IPS DF 6.9 (cell line): ENCODE results near the gene TM4SF4.

Experiments
- DNase-seq: peaks from one replicate; pipeline ENCODE4 v3.0.0-alpha.2; 2013; ENCODE audit warnings: low read depth, low spot score
- H3K27ac ChIP-seq: one replicate; pipeline ENCODE4 v1.5.1; 2013; ENCODE audit warnings: low read length, control low read depth
- H3K27me3 ChIP-seq: 2 replicates; pipeline ENCODE4 v1.6.1; 2013; ENCODE audit warnings: mild to moderate bottlenecking, low read length; ENCODE audit not compliant: control insufficient read depth, insufficient read depth
- H3K36me3 ChIP-seq: 2 replicates; pipeline ENCODE4 v1.6.1; 2013; ENCODE audit warnings: low read length; ENCODE audit not compliant: control insufficient read depth, insufficient read depth
- H3K4me1 ChIP-seq: 2 replicates; pipeline ENCODE4 v1.6.1; 2013; ENCODE audit warnings: low read length; ENCODE audit not compliant: control insufficient read depth, insufficient read depth
- H3K4me3 ChIP-seq: 2 replicates; pipeline ENCODE4 v1.5.1; 2013; ENCODE audit warnings: mild to moderate bottlenecking, low read length
- H3K9me3 ChIP-seq: 2 replicates; pipeline ENCODE4 v1.6.1; 2013; ENCODE audit warnings: low read length, inconsistent platforms; ENCODE audit not compliant: control insufficient read depth, insufficient read depth
- WGBS: extraction: QIAGEN DNeasy Blood & Tissue Kit; methylation state at CpG from one replicate; pipeline ENCODE4 v1.1.7; 2013; ENCODE audit warnings: mixed read lengths, missing lambda C conversion rate; ENCODE audit not compliant: insufficient read length, insufficient coverage; 5-methylcytosine and 5-hydroxymethylcytosine counted together

TM4SF4 gene, protein sequence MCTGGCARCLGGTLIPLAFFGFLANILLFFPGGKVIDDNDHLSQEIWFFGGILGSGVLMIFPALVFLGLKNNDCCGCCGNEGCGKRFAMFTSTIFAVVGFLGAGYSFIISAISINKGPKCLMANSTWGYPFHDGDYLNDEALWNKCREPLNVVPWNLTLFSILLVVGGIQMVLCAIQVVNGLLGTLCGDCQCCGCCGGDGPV

DNA sequence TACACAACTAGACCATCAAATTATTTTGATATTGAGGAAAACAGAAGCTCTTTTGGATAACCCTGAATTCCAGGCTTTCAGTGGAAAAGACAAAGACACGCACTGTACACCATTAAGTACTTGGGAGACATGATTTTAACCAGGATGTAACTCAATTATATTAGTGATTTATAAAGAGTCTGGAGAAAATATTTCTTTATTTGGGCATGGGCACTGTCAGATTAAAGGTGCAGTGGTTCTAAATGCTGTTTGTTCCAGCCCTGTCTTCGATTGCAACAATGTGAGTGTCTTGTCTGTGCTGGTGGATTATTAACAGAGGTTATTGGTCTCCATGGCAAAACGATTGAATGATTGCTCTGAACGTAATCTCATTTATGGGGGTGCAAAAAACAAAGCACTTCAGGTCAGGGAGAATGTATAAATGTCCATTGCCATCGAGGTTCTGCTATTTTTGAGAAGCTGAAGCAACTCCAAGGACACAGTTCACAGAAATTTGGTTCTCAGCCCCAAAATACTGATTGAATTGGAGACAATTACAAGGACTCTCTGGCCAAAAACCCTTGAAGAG lies at the start of gene TM4SF4:
Gene TM4SF4, plus strand, starts transcription at position 448 of the 568 bp plus-strand sequence. CDS start 181 bp downstream, outside the sequence.
- Histone ChIP-seq H3K27ac (no peak within 1 kb of the TSS), H3K9me3 (no peaks in the 10 kb centered on the region), H3K27me3 (no peaks in the 10 kb centered on the region), H3K4me1 (no peaks in the 10 kb centered on the region), H3K4me3 (no peak within 1 kb of the TSS), H3K36me3 (no peaks in the 10 kb centered on the region)
- DNase-seq, result no peak
- no CpG with 5 or more reads among the region's 5 CpGs for WGBS

DNA sequence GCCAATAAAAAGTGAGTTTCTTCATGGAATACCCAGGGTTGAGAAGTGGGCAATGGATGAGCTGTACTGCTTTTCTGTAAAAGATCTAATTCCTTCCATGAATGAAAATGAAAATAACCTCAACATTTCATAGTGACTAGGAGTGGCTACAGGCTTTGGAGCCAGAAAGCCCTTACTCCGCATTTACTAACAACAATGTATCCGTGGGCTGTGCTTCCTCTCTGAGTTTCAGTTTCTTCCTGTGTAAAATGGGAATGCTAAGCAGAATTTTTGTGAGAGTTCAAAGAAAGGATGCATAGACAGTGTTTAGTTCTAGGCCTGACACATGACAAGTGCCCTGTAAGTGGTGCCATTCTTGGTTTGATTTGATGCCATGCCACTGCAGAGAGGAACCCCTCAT lies 49.6 kb upstream of the TM4SF4 start:
- DNase-seq, result no peak
- no peaks in the 10 kb centered on the region for H3K27me3 ChIP-seq
- WGBS, result no CpG with 5 or more reads among the region's 2 CpGs
- no peaks in the 10 kb centered on the region for H3K4me1 ChIP-seq
- H3K27ac ChIP-seq, result no peak overlapping the region
- no peaks in the 10 kb centered on the region for H3K36me3 ChIP-seq
- H3K9me3 ChIP-seq, result no peaks in the 10 kb centered on the region
- H3K4me3 ChIP-seq, result no peak overlapping the region

DNA sequence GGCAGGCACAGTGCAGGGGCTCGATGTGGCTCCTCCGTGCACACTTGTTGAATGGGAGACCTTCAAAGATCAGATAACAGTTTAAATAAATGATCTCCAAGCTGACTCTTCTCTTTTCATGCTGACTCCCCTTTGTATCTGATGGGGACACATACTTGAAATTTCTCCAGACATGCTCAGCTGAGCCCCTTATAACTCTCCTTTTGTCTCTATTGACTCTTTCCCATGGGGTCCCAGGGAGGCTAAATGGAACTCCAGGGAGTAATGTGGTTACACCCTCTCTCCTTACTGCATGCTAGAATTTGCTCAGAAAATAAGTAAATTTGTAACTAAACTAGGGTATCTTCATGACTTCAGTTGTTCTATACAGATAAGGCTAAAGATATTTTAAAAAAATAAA lies 48.2 kb upstream of the TM4SF4 start:
- DNase-seq, result no peak
- Histone ChIP-seq H3K4me1 (no peaks in the 10 kb centered on the region), H3K27me3 (no peaks in the 10 kb centered on the region), H3K27ac (no peak overlapping the region), H3K36me3 (no peaks in the 10 kb centered on the region), H3K9me3 (no peaks in the 10 kb centered on the region), H3K4me3 (no peak overlapping the region)
- WGBS, result no CpG with 5 or more reads among the region's 2 CpGs

DNA sequence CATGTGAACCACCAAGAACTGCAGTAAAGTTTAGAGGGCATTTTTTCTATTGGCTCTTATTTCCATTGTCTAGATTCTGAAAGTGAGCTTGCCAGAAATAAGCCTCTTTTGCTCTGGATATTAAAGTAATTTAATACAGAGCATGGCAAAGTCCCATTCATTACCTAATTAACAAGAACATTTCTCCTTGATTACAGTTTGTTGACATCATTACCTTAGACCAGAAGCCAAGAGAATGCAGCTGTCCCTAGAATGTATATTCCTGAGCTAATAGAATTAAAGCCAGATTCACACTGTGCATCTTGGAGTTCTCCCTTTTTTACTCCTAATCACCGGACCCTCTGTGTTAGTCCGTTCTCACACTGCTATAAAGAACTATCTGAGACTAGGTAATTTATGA lies 46.4 kb upstream of the TM4SF4 start:
- Histone ChIP-seq H3K4me3 (no peak overlapping the region), H3K27me3 (no peaks in the 10 kb centered on the region), H3K4me1 (no peaks in the 10 kb centered on the region), H3K36me3 (no peaks in the 10 kb centered on the region), H3K27ac (no peak overlapping the region), H3K9me3 (no peaks in the 10 kb centered on the region)
- no peak for DNase-seq
- WGBS, result no CpG with 5 or more reads among the region's 2 CpGs

DNA sequence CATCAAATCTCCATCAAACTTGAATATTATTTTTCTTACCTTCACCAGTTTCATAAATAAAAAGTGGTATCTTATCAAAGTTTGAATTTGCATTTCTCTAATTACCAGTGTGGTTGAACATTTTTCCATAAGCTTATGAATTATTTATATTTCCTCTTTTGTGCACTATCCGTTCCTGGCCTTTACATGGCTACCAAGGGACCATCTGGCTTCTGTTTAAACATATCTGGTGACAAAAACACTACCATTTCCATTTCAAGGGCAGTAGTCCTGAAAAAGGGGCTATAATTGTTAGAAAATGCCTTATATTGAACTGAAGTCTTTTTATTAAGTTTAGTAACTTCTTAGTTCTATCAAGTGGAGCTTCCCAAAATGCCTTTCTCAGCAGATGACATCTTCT lies 44.3 kb upstream of the TM4SF4 start:
- no peak for DNase-seq
- WGBS, result no CpG with 5 or more reads among the region's 1 CpG

DNA sequence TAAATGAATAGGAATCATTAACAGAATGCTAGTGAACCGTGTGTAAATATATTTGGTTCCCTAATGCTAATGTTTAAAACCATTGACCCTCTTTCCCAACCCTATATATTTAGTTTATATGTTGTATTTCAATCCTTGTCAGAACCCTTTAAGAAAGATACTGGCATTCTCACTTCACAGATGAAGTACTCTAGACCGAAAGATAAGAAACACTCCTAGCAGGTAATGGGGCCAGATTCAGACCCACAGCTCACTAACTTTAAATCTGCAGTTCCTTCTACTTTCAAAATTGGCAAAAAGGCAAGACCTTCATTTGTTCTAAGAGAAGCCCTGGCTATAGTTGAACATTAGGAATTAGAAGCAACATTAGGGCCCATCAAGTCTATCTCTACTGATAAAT lies 42.3 kb upstream of the TM4SF4 start:
- WGBS, result no CpG with 5 or more reads among the region's 2 CpGs
- Histone ChIP-seq H3K36me3 (no peaks in the 10 kb centered on the region), H3K4me3 (no peak overlapping the region), H3K9me3 (no peaks in the 10 kb centered on the region), H3K4me1 (no peaks in the 10 kb centered on the region), H3K27ac (no peak overlapping the region), H3K27me3 (no peaks in the 10 kb centered on the region)
- DNase-seq, result no peak

More for the DNA sequence above, 44.3 kb upstream of the TM4SF4 start:
- Histone ChIP-seq H3K9me3 (no peaks in the 10 kb centered on the region), H3K4me3 (no peak overlapping the region), H3K27ac (no peak overlapping the region), H3K36me3 (no peaks in the 10 kb centered on the region), H3K4me1 (no peaks in the 10 kb centered on the region), H3K27me3 (no peaks in the 10 kb centered on the region)

DNA sequence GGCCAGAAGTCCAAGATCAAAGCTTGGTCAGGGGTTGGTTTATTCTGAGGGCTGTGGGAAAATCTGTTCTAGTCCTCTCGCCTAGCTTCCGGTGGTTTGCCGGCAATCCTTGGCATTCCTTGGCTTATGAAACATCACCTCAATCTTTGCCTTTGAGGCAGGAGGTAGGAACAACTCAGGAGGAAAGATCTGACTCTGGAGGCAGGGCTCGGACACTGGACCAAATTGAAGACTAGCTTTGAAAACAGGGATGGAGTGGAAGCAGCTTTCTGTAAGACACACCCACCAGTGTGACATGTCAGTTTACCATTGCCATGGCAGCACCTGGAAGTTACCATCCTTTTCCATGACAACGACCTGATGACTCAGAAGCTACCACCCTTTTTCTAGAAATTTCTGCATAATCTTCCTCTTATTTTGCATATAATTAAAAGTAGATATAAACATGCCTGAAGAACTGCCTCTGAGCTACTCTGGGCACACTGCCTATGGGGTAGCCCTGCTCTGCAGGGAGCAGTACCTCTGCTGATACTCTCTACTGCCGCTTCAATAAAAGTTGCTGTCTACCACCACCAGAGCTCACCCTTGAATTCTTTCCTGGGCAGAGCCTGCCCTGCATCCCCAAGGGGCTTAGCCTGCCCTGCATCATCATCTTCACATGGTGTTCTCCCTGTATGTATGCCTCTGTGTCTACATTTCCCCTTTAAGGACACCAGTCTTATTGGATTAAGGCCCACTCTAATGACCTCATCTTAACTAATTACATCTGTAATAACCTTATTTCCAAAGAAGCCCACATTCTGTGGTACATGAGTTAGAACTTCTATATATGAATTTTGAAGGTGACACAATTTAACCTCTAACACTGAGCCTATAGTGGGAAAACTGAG lies 38.3 kb upstream of the TM4SF4 start:
- Histone ChIP-seq H3K27me3 (no peaks in the 10 kb centered on the region), H3K9me3 (no peaks in the 10 kb centered on the region), H3K27ac (no peak overlapping the region), H3K4me1 (no peaks in the 10 kb centered on the region), H3K4me3 (no peak overlapping the region), H3K36me3 (no peaks in the 10 kb centered on the region)
- no CpG with 5 or more reads among the region's 6 CpGs for WGBS
- DNase-seq, result no peak

DNA sequence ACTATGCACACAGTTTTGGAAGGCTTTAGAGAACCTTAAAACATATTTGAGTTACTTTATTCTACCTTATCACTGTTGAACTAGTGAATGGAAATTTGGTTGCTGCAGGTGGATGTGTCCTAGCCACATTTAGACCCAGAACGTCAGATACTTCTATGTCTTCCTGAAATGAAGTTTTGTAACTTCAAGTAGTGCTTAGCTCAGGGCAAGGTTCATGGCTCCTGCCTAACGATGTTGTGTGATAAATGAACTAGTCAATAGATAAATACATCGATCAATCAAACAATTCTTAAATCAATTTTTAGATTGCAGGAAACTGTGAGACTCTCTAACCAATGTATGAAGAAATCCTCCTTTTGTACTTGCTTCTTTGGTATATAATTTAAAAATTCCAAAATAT lies 37.2 kb upstream of the TM4SF4 start:
- no peak for DNase-seq
- no peak overlapping the region for H3K27ac ChIP-seq
- no peaks in the 10 kb centered on the region for H3K4me1 ChIP-seq
- WGBS, result no CpG with 5 or more reads among the region's 3 CpGs
- H3K9me3 ChIP-seq, result no peaks in the 10 kb centered on the region
- no peaks in the 10 kb centered on the region for H3K36me3 ChIP-seq
- H3K4me3 ChIP-seq, result no peak overlapping the region
- H3K27me3 ChIP-seq, result no peaks in the 10 kb centered on the region

DNA sequence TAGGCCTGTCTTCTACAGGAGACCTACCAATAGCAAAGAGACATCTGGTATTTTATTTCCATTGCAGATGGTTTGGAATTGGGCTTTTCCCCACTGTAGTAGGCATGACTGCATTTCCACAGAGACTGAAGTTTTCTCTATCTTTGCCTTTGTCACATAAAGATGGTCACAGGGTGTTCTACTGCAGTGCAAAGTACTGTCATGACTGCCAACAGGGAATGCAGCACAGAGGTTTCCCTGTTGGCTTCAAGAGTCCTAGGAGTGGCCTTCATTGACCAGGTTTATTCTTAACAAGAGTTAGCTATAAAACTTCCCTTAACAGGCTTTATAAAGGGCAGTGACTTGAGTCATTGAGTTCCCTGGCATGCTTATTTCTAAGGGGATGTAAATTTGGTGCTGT lies 36.8 kb upstream of the TM4SF4 start:
- no peaks in the 10 kb centered on the region for H3K9me3 ChIP-seq
- no peak overlapping the region for H3K4me3 ChIP-seq
- no peaks in the 10 kb centered on the region for H3K27me3 ChIP-seq
- H3K27ac ChIP-seq, result no peak overlapping the region
- DNase-seq, result no peak
- H3K36me3 ChIP-seq, result no peaks in the 10 kb centered on the region
- no peaks in the 10 kb centered on the region for H3K4me1 ChIP-seq

DNA sequence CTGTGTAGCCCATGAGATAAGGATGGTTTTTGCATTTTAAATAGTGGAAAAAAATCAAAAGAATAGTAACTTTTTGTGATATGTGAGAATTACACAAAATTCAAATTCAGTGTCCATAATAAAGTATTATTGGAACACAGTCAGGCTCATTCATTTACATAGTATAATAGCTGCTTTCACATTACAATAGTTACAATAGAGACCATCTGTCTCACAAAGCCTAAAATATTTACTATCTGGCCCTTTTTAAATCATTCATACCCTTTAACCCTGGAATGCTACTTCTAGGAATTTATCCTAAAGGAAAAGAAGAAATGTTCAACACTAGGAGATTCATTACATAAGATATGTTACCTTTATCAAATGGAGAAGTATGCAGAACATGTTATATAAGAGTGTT lies 35.5 kb upstream of the TM4SF4 start:
- DNase-seq, result no peak
- no peaks in the 10 kb centered on the region for H3K4me1 ChIP-seq
- H3K4me3 ChIP-seq, result no peak overlapping the region
- H3K27ac ChIP-seq, result no peak overlapping the region
- no peaks in the 10 kb centered on the region for H3K27me3 ChIP-seq
- no peaks in the 10 kb centered on the region for H3K36me3 ChIP-seq
- H3K9me3 ChIP-seq, result no peaks in the 10 kb centered on the region
